Heart right ventricle (tissue), 16 donors: ENCODE data around the gene FGF14. TPM values are rescaled to one million over a fixed set of nuclear protein-coding genes. Genes with fewer than 3 reads are reported as not detected.
A peak's percentile ranks its signal among the peaks of the same experiment; 100 is the strongest.

Experiments used
- ATAC-seq, 8 donors: fragments of 200-7000 bp; cut with Tn5 transposase; one replicate each; pipeline ENCODE4 v1.9.1; 2020; ENCODE audit warnings: mild to moderate bottlenecking in 8 of 8, moderate library complexity in 8 of 8, moderate number of reproducible peaks in 1 of 8
- DNase-seq, 2 donors: peaks; one replicate each; pipeline ENCODE4 v3.0.0-alpha.2; 2020
- H3K27ac ChIP-seq, 10 donors: fragments of 200-600 bp; sonication (generic) in 2 of 10; one replicate each; pipeline versions ENCODE4 v1.5.0 to v1.8.0; 2020 to 2022; ENCODE audit warnings: mild to moderate bottlenecking in 3 of 10
- H3K27me3 ChIP-seq, 7 donors: fragments of 200-600 bp; one replicate each; pipeline ENCODE4 v1.8.0; 2021 to 2022; ENCODE audit warnings: mild to moderate bottlenecking in 2 of 7
- H3K36me3 ChIP-seq, 9 donors: fragments of 200-600 bp; sonication (generic) in 1 of 9; one replicate each; pipeline versions ENCODE4 v1.5.0 to v1.8.0; 2020 to 2022; ENCODE audit warnings: mild to moderate bottlenecking in 2 of 9
- H3K4me1 ChIP-seq, 9 donors: fragments of 200-600 bp; sonication (generic) in 1 of 9; one replicate each; pipeline versions ENCODE4 v1.5.0 to v1.8.0; 2020 to 2022; ENCODE audit warnings: mild to moderate bottlenecking in 4 of 9
- H3K4me3 ChIP-seq, 10 donors: fragments of 200-600 bp; sonication (generic) in 2 of 10; one replicate each; pipeline versions ENCODE4 v1.5.0 to v1.8.0; 2020 to 2022; ENCODE audit warnings: mild to moderate bottlenecking in 7 of 10, moderate library complexity in 2 of 10
- H3K9me3 ChIP-seq, 11 donors: fragments of 200-600 bp in 10 of 11; sonication (generic) in 2 of 11; one replicate each; pipeline versions ENCODE4 v1.5.0 to v1.8.0; 2013 to 2022; ENCODE audit warnings: mild to moderate bottlenecking in 2 of 11, control low read depth in 1 of 11, moderate library complexity in 1 of 11
- WGBS, 2 donors: extraction: QIAGEN DNeasy Blood & Tissue Kit; methylation state at CpG; one replicate each; pipeline ENCODE4 v1.1.7; 2013; ENCODE audit warnings: inconsistent platforms in 1 of 2; 5-methylcytosine and 5-hydroxymethylcytosine counted together
- intact Hi-C, 10 donors: fragments of 100-400 bp; cut with DNase I; formaldehyde crosslinking; loops; one replicate each; pipeline versions ENCODE4 v1.11.1 to v1.14.2; 2022
- polyA plus RNA-seq, 2 donors: library from polyadenylated mRNA; stranded (reverse); fragments of 200-250 nt; gene quantifications; one replicate each; pipeline ENCODE4 v1.2.3, GENCODE V29; 2013
- total RNA-seq, 10 donors: library from RNA; stranded (reverse); fragmentation: NEBNext Ultra II Directional in 3 of 10; extraction: Animal tissue kit (Norgen Biotek cat#: 25700) in 3 of 10; gene quantifications; one replicate each; pipeline versions ENCODE4 v1.2.1 to v1.2.4, GENCODE V29; 2021 to 2023
- TF ChIP-seq, protein P1 (sequence below), 9 donors: fragments of 200-600 bp; sonication (generic) in 2 of 9; IDR thresholded peaks; one replicate each; pipeline versions ENCODE4 v1.5.0 to v1.8.0; 2021 to 2022; ENCODE audit warnings: antibody characterized with exemption in 9 of 9, mild to moderate bottlenecking in 5 of 9, moderate library complexity in 1 of 9
- donor health status: Arrhythmogenic right ventricular cardiomyopathy.
- donor health status: ischemic (EF 13 %, LVEDD 7.1; RV severe dilation, severe dysfunction).
- donor health status: healthy with polysubstance abuse.
- donor health status: DM: no; HTN: yes; CAD: no.
- donor health status: DM: no; HTN: no; CAD: no.
- donor health status: ischemic (EF 25% LVEDD 6.9; RV normal size, moderate dysfunction).
- donor health status: ischemic (EF 25% LVEDD 5.7; RV mildly dilated, moderate dysfunction).
- donor health status: healthy.
- donor health status: DM: yes; HTN: yes; CAD: no.
- donor health status: Ischemic cardiomyopathy.
- donor health status: ischemic (EF 35%, LVEDD 5.7; RV mildly dilated, moderate dysfunction).
- donor health status: nonischemic (EF 11% LVEDD 7.7; RV severe dilation, severe dysfunction).
- donor health status: DM: yes; HTN: yes; CAD: no.
- donor health status: PGD.
- donor health status: ischemic (EF 29% LVEDD 5.4; RV normal size, mild dysfunction).
- donor health status: nonischemic (EF 23%, LVEDD 6.1; RV moderate dilation, normal function).

Gene FGF14
- total and polyA plus RNA-seq, 12 donors = 0.20 to 7.8 (median 5.3) TPM

DNA sequence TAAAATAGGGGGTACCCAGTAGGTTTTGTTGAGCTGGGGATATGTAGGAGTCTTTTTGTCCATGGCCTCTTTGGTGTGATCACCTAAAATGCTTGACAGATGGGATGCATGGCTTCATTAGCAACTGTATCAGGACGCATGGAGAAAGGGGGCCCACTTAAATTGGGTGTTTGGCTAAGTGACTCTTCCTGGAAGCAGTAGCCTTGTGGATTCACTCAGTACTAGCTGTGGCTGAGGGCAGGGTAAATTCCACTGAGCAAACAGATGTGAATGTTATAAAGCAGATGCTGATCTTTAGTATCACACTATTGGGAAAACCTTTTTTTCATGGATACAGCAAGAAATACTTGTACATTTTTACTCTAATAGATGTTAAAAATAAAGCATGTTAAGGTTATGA is 140.0 kb downstream of the FGF14 start:
- H3K9me3 ChIP-seq = peaks cover 0 to 8% (median 0%) of the 10 kb centered on the region in 11 donors
- H3K4me3 ChIP-seq = no peak overlapping the region
- no peak for DNase-seq
- H3K27ac ChIP-seq = no peak overlapping the region
- no peak for ATAC-seq
- TF ChIP-seq, protein P1, sequence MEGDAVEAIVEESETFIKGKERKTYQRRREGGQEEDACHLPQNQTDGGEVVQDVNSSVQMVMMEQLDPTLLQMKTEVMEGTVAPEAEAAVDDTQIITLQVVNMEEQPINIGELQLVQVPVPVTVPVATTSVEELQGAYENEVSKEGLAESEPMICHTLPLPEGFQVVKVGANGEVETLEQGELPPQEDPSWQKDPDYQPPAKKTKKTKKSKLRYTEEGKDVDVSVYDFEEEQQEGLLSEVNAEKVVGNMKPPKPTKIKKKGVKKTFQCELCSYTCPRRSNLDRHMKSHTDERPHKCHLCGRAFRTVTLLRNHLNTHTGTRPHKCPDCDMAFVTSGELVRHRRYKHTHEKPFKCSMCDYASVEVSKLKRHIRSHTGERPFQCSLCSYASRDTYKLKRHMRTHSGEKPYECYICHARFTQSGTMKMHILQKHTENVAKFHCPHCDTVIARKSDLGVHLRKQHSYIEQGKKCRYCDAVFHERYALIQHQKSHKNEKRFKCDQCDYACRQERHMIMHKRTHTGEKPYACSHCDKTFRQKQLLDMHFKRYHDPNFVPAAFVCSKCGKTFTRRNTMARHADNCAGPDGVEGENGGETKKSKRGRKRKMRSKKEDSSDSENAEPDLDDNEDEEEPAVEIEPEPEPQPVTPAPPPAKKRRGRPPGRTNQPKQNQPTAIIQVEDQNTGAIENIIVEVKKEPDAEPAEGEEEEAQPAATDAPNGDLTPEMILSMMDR (IDR thresholded peaks at IDR 0.05) = no peak
- peaks cover 0 to 5% (median 0%) of the 10 kb centered on the region in 9 donors for H3K4me1 ChIP-seq
- H3K27me3 ChIP-seq = no peaks in the 10 kb centered on the region
- no peaks in the 10 kb centered on the region for H3K36me3 ChIP-seq
- intact Hi-C loops = no loop called here
- WGBS, 2 donors = 52 to 70% methylated on average over 1 of the region's 1 CpG

DNA sequence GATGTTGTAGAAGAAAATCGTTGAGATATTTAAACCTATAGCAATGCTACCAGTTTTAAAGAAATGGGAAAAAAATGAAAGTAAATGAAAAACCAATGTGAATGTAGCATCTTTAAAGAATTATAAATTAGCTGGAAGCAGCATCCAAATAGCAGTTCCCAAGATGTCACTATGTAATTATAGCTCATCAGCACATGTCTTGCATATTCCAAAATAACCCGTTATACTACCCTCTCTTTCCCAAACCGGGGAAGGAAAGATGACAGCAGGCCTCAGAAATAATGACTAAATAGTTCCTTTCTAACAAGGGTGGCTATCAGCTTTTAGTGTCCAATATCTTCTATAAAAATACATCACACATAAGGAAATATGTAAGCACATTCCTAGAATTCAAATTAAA is 140.5 kb downstream of the FGF14 start:
- Histone ChIP-seq H3K27me3 (no peaks in the 10 kb centered on the region), H3K4me3 (no peak overlapping the region), H3K27ac (no peak overlapping the region), H3K4me1 (peaks cover 0 to 5% (median 0%) of the 10 kb centered on the region in 9 donors), H3K36me3 (no peaks in the 10 kb centered on the region), H3K9me3 (peaks cover 0 to 8% (median 0%) of the 10 kb centered on the region in 11 donors)
- DNase-seq (no peak), ATAC-seq (peak in 1 of 8 donors; percentile 49)
- intact Hi-C loops = no loop called here
- TF ChIP-seq, protein P1 (IDR thresholded peaks at IDR 0.05) = no peak
- WGBS, 2 donors = 62 to 73% methylated on average over 3 of the region's 3 CpGs

DNA sequence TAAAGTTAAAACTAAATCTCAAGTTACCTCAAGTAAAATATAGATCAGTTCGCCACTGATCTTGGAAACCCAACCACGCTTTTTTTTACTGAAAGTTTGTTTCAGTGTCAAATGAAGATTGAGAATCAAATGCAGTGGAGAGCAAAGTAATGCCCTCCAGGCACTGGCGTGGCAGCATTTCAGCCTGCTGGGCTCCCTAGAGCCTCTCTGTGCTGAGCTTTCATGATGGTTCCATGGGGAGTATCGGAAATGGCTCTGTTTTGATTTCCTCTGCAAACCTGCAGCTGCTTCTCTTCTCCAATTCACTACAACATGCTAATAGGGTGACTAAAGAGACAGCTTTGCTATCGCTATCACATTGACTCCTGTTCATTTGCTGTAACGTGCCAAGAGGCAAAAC is 141.6 kb downstream of the FGF14 start:
- ATAC-seq = no peak
- Histone ChIP-seq H3K9me3 (peaks cover 0 to 8% (median 0%) of the 10 kb centered on the region in 11 donors), H3K27me3 (no peaks in the 10 kb centered on the region), H3K36me3 (no peaks in the 10 kb centered on the region), H3K4me3 (no peak overlapping the region), H3K27ac (no peak overlapping the region), H3K4me1 (peaks cover 0 to 5% (median 0%) of the 10 kb centered on the region in 9 donors)
- intact Hi-C loops = no loop called here
- no peak for DNase-seq
- TF ChIP-seq, protein P1 (IDR thresholded peaks at IDR 0.05) = no peak
- 74 to 78% methylated on average over 6 of the region's 6 CpGs for whole genome bisulfite sequencing, 2 donors

DNA sequence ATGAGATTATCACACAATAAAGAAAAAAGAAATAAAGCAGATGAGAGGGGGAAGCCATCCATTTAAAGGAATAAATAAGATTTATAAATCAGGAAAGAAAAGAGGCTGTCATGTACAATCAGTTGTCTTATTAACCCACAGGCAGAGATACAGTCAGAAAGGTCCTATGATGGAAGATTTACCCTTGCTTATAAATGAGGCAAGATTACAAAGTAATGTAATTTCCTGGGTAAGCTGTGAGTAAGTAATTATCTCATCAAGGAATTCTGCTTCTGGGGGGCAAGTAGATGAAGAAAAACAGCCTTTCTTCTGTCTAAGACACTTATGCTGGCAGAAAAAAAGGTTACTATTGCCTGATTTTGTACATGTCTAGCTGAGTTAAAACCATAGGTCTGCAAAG is 146.4 kb downstream of the FGF14 start:
- ATAC-seq (no peak), DNase-seq (no peak)
- TF ChIP-seq, protein P1 (IDR thresholded peaks at IDR 0.05) = no peak
- H3K4me3 ChIP-seq = no peak overlapping the region
- no peak overlapping the region for H3K27ac ChIP-seq
- H3K27me3 ChIP-seq = no peaks in the 10 kb centered on the region
- intact Hi-C loops = no loop called here
- H3K4me1 ChIP-seq = no peaks in the 10 kb centered on the region
- H3K9me3 ChIP-seq = no peaks in the 10 kb centered on the region
- no peaks in the 10 kb centered on the region for H3K36me3 ChIP-seq
